Kidney tubule cell (primary cell): Measurements from ENCODE around the gene CWC25.
"Not testable (repeated sequence)": the region's sequence is repeated elsewhere in the genome, so short reads cannot be mapped to it uniquely, and the experiment has no call there.

Experiments used
- DNase-seq: peaks from one replicate; pipeline ENCODE4 v3.0.0-alpha.2; 2018; ENCODE audit warnings: low spot score

CWC25 gene

DNA sequence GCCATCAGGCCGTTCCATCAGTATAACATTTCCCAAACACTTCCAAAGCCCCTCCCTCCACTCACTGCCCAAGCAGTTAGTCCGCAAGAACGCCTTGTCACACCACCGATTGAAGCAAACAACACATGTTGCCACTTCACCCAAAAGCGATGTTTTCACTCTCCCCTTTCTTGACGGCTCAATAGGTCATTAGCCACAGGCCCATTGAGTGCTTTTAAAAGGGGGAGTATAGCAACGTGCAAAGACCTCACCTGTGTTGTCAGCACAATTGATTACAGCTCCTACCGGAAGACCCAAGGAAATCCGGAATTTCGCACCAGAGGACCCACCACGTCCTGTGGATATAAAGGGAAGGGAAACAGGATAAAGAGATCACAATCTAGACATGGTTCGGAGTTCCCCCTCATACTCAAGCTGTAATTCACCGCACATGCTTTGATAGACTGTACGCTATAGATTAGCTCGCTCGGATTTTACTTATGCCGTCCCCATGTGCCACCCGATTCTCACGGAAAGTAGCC is 27.7 kb upstream of the CWC25 start:
- DNase-seq = peak; percentile 35

DNA sequence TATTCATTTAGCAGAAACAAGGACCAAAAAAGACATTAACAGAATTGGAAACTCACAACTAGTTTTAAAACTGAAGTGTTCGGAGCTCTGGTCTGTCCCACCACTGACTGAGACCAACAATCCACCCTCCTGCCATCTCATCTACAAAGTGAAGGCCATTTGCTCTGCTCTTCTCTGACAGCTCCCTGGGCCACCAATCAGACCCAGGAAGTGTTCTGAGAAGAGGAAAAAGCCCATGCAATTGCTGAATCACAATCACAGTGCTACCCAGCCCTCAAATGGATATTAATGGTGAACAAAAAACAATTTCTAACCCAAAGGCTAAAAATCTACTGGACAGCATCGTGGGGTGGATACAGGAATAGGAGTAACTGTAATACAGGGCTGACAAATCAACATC is 26.3 kb upstream of the CWC25 start:
- DNase-seq = no peak

DNA sequence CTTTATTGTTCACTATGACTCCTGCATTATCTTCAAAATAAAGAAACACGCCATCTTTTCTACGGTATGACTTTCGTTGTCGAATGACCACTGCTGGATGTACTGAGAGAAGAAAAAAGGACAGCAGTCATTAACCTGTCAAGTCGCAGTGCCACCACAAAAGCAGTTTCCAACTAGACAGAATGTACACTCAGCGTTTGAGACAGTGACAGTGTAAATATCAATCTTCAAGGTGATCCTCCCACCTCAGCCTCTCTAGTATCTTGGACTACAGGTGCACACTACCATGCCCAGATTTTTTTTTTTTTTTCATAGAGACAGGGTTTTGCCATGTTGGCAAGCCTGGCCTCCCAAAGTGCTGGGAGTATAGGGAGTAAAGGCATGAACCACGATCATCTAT is 25.3 kb upstream of the CWC25 start:
- no peak for DNase-seq

DNA sequence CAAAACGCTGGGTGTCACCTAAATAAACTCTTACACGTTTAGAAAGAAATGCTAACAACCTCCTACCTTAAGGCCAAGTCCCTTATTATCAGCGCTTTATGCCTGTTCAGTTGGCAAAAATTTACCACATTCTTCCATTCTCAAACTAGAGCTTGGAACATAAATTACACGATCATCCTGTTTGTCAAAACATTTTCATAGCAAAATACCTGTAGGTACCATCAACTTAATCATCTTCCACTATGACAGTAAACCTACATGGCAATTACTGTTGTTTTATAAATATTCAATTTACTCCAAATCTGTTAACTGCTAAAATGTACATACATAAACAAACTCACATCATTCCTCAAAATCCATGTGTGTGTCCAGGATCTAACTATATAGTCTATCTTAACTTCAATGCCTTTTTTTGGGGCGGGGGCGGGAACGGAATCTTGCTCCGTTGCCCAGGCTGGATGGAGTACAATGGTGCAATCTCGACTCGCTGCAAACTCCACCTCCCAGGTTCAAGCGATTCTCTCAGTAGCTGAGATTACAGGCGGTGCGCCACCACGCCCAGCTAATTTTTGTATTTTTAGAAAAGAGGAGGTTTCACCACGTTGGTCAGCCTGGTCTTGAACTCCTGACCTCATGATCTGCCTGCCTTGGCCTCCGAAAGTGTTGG is 24.0 kb upstream of the CWC25 start:
- no peak for DNase-seq

DNA sequence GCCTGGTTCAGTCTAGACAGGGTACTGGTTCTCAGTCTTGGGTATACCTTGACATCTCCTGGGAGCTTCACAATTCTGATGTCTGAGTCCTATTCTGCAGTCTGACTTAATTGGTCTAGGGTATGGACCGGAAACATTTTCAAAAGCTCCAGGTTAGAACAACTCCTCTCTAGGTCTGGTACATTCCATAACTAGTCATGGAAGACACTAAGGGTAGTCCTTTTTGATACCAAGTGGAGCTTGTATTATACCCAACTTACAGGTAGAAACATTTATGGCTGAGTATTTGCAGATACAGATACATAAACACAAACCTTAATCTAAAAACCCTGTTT is 23.4 kb upstream of the CWC25 start:
- no peak for DNase-seq

DNA sequence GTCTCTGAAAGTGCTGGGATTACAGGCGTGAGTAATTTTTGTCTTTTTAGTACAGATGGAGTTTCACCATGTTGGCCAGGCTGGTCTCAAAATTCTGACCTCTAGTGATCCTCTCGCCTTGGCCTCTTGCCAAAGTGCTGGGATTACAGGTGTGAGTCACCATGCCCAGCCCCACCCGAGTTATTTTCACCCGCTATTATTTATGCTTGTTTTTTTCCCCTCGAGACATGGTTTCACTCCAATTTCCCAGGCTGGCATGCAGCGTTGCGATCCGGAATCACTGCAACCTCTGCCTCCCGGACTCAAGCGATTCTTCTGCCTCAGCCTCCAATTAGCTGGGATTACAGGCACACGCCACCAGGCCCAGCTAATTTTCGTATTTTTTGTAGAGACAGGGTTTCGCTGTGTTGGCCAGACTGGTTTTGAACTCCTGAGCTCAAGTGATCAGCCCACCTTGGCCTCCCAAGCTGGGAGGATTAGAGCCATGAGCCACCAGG is 19.2 kb upstream of the CWC25 start:
- no peak for DNase-seq

DNA sequence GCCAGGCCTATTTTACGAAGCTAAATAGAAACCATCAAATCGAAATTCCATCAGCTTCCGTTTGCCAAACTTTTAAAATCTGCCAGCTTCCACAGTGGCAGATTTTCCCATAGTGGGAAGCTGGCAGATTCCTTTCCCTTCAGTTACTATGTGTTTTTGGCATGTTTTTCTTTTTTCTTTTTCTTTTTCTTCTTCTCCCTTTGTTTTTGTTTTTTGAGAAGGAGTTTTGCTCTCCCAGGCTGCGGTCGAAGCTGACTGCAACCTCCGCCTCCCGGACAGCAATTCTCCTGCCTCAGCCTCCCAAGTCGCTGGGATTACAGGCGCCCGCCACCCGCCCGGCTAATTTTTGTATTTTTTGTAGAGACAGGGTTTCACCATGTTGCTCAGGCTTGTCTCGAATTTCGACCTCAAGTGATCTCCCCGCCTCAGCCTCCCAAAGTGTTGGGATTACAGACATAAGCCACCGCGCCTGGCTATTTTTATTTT is 684 bp upstream of the CWC25 start:
- DNase-seq = no peak

DNA sequence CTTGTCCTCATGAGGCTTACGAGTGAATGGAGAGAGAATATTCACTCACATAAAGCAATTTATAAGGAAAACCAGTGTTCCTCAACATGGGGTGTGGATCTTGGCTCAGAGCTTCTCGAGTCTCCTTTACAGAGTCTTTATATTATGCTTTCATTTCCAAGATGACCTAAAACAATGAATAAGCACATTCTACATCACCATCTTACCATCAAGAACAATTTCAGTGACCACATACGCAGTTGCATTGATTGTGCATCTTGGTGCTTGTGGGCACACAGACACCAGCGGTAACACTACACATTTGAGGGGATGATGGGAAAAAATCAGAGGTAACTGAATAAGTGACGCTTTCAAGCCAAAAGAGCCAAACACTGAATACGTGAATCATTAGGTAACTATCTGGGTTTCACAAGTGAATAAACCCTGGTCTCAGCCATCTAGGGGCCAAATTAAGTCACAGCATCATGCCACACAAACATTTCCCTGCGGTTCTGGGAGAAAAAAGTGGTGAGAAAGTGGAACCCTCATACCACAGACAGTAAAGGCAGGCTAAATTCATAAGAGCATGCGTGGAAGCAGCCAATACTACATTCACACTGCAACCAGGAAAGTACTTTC is 9.4 kb downstream of the CWC25 start:
- DNase-seq = peak; percentile 83

DNA sequence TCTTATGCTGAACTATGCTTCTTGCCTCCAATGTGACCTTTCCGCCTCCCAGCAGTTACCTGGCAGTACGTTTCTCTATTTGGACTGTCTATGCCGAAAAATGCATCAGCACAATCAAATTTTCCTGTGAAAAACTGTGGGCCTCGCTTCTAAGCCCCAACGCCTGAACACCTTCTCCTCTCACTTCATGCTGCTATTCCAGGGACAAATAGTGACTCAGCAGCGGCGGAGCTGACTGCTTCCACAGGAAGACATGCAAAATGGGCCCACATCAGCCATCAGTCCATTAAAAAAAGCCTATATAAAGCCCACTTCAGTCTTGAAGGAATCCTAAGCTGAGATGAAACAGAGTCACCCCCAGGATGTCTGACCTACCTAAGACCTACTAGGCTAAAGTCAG is 15.3 kb downstream of the CWC25 start:
- no peak for DNase-seq

DNA sequence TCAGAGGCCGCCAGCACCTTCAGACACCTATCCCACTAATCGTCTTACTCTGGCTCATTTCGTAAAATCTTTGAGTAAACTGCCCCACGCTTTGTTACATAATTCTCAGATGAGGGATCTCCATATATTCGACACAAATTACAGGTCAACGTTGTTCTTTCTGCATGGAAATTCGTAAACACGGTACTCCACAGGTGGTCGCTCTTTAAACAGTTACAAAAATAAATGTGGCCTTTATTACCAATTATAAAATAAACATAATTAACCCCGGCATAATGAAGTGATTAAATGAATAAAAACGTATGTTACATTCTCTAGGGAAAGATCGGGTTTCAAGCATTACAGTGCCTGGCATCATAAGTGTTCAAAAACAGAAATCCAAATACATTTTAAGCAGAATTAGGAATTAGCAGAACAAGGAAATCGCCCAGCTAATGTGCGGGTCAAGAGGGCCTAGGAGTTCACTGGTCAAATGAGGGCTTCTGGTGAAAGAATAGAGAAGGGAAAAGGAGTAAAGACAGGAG is 24.8 kb downstream of the CWC25 start:
- DNase-seq = no peak

DNA sequence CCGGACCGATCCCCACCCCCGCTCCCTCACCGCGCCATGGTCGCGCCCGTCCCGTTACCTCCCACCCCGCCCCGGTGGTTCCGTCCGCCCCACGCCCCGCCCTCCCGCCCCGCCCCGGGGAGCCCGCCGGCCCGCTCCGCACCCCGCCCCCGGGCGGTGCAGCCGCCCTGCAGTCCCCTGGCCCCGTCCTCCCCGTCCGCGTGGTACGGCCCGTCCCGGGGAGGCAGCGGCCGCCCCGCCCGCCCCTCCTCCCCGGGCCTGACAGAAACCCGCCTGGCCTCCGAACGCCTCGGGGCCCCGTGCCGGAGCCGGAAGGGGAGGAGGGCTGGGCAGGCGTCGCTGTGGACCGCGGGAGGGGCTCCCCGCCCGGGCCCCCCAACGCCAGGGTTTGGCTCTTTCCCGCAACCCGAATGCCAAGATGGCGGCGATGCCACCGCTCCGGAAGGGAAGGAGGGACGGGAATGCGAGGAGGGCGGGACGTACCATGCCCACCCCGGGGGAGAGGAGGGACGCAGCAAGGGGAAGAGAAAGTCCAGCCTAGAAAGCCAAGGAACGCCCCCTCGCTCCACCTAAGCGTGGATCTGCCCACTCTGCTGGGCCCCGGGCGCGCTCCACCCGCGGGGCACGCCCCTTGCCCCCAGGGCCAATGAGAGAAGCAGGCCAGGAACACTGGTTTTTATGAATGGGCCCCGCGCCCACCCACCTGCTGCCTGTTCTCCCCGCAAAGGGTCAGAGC is 25.5 kb downstream of the CWC25 start, which contains the start of gene PIP4K2B:
TSS of gene PIP4K2B (minus strand) at position 56 of the 736 bp plus-strand sequence. CDS start 132 bp downstream, outside the sequence.
- DNase-seq = peak; percentile 98

DNA sequence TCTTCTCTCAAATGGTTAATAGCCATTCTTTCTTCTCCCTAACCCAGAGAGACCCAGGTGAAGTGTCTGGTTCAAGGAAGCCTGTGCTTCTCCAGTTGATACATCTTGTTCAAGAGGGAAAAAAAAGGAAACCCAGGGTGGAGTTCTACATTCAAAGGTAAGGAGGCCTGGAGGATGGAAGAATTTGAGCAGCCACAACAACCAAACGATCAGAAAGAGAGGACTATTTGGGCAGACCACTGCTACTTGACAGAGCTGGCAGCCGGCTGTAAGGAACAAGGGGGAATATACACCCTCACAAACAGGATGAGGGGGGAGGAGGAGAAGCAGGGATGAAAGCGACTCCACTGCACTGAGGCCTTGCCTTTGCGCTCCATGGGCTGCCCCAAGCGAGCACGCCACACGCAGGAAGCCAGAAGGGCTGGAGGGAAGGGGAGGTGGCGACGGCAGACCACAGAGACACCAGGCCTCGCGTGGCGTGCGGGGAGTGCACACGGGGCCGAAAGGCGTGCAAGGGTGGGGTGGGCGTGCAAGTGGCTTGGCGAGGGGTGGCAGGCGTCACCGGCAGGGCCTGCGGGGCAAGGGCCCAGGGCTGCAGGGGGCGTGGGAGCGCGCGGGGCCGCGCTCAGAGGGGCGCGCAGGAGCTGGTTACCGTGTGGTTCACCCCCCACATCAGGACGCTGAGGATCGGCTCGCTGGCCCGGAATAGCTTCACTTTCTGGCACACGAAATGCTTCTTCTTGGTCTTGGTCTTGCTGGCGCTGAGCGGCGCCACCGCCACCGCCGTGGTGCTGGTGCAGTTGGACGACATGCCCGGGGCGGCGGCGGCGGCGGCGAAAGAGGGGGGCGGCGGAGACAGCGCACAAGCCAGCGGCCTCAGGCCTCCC is 26.3 kb downstream of the CWC25 start:
- peak; percentile 48 for DNase-seq

DNA sequence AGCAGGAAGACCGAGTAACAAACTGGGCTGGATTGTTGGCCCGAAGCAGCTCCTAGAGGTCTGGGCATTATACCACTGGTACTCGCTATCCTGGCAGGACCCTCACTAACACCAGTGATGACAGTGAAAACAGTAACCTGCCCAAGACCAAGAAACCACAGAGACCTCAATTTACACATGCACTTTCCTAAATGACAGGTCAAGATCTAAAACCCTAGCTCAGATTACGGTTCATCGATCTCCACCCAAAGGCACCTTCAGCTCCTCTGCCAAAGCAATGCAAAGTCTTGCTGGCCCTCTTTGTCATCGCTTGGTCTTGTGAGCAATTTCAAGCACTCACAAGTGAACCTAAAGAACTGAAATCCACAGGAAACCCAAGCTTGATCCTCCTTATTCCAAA is 27.3 kb downstream of the CWC25 start:
- no peak for DNase-seq

DNA sequence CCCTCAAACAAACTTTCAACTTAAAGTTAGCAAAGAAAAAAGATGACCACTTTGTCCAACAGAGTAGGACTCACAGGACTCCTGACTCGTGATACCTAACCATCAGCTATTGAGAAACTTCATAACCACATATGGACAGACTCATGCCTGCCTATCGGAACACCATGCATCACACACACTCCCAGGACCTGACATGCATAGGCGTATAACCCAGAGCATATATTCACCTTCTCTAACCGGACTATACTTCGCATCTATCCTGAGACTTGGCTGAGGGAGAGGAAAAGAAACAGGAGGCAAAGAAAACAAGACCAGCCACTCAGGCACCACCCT is 28.0 kb downstream of the CWC25 start:
- no peak for DNase-seq

DNA sequence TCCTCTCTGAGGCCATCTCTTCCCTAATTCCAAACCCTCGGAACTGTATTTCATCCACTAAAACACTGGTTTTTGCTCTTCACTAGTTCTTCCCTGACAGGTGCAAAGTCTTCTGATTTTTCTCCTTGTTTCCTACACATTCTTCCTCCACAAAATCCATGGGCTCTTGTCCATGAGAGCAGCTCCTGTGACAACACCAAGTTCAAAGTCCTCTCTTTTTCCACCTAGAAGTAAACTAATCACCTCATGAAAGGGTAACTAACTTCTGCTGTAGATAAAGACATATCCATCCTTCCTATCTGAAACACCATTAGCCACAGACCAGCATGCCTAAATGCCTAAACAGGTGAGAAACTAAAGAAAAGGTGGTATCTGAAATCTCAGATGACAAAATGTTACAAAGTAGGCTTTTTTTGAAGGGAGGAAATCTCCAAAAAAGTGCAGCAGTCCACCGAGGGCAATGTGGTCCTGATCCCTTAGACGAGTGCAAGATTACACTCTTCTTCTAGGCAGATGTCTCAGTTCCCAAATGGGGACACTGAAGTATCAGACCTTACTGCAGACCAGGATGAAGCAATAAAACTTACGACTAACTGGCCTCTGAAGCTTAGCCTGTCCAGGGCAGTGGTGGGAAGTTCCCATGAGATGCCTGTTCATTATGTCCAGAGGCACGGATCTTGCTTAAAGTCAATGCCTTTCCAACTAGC is 28.5 kb downstream of the CWC25 start:
- DNase-seq = no peak

DNA sequence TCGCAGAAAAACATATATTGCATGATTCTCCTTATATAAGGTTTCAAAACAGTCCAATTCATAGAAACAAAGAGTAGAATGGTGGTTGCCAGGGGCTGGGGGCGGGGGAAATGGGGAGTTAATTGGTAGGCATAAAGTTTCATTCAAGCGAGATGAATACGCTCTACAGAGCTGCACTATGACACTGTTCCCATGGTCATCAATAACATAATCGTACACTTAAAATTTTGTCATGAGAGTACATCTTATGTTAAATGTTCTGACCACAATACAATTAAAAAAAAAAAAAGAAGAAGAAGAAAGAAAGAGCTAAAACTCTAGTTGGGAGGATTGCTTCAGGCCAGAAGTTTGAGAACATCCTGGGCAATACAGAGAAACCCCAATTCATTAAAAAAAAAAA is 30.9 kb downstream of the CWC25 start:
- DNase-seq = no peak

DNA sequence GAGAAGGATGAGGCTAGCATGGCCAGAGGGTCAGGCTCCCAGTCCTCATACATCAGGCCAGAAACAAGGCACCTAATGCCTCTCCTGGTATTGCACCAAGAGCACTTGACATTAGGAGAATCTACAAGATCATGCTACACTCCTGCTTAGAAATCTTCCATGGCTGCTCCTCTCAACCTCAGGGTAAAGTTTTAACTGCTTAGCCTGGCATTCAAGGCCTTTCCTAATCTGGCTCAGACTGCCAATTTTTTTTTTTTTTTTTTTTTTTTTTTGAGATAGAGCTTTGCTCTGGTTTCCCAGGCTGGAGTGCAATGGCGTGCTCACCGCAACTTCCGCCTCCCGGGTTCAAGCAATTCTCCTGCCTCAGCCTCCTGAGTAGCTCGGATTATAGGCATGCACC is 34.0 kb downstream of the CWC25 start:
- DNase-seq = no peak

DNA sequence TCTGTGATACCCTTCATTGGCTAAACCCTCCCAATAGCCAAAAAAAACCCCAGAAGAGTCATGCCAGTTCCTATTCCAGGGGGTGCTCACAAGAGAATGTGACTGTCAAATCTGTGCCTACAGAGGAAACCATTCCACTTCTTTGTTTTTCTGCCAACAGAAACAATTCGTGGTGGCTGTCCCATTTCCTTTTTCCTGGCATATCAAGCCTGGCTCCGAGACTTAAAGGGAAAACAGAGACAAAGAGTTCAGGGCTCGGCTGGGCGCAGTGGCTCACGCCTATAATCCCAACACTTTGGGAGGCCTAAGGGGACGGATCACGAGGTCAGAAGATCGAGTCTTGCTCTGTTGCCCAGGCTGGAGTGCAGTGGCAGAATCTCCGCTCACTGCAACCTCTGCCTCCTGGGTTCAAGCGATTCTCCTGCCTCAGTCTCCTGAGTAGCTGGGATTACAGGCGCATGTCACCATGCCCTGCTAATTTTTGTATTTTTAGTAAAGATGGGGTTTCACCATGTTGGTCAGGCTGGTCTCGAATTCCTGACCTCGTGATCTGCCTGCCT is 34.9 kb downstream of the CWC25 start:
- not testable (repeated sequence) for DNase-seq

DNA sequence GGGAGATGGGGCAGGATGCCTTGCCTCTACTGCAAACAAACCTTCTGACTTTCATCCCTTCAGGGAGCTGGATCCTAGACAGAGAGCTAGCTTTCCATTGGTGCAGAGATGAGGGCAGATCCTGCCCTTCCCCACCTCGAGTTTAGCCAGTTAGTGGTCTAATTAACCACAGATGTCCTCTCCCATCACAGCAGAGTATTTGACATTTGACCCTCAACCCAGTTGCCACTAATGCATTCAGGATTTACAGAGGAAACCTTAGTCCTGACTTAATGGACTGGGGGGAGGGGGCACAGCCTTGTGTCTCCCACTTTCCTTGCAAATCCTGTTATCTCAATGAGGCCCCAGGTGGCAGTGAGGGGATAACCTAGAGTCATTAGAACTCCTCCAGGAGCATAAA is 35.9 kb downstream of the CWC25 start:
- no peak for DNase-seq

DNA sequence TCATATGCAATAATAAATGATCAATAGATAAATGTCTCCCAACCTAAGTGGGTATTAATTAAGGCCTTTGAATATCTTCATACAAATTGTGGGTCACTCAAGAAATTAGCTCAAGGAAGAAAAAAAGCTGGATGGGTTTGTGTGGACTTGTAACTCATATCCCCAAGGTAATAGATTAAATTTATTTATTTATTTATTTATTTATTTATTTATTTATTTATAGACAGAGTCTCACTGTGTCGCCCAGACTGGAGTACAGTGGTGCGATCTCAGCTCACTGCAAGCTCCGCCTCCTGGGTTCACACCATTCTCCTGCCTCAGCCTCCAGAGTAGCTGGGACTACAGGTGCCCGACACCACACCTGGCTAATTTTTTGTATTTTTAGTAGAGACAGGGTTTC is 37.1 kb downstream of the CWC25 start:
- not testable (repeated sequence) for DNase-seq

DNA sequence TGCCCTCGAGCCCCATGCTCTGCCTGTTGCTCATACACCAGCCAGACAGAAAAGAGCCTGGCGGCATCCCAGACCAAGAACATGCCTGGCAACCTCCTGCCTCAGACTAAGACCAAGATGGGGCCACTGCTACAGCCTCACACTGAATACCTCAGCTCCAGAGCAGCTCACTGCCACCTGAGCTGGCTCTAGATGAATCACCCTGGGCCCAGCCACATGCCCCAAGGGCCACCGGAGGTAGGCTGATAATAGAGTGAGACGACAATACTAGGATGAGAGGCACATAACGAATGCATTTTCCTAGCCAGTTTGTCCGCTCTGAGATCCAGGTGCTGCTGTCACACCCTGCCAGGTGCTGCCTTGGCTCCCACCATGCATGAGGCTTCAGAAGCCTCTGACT is 38.7 kb downstream of the CWC25 start:
- peak; percentile 20 for DNase-seq
